KBM-7 (cell line): Measurements from ENCODE around the gene OSTM1.

Experiments used
- DNase-seq: peaks from one replicate; pipeline ENCODE4 v3.0.0-alpha.2; 2015
- in situ Hi-C: fragments of 300-500 bp; cut with MboI; formaldehyde crosslinking; loops from 2 replicates; pipeline ENCODE4 v1.14.3; 2020; ENCODE audit warnings: low sequenced_read_pairs, low pct_unique_long_range_greater_than_20kb, mixed read lengths

Gene OSTM1

GRCh38 chr6:107991772-107992550 is 82.6 kb downstream of the OSTM1 start:
- in situ Hi-C loops = loop anchor here (25.0 kb wide), 1 partner anchor 520 kb away; no protein-coding TSS in a partner anchor
- no peak for DNase-seq
